ENCODE results near the gene CARD18.

DNA sequence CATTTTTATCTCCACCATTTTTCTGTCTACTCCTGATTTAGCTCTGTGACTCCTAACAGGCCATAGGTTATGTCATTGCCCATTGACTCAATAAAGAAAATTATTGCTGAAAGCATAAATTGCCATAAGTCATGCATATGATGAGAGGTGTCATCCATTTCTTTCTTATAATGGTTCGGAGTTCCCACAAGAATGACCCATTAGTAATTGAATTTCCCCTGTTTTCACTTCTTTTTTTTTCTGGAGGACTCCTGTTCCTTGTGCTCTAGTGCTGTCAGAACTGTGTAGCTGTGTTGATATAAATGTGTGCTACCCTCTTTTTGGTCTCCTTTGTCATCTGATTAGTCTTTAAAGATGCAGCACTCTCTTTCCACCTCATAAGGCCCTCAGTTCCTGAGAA, 22.9 kb upstream of the CARD18 start:
- no peak for TF ChIP-seq ZNF384 (IDR thresholded peaks at IDR 0.05)
- TF ChIP-seq SP1 (IDR thresholded peaks at IDR 0.05) = no peak
- TF ChIP-seq HDGF (IDR thresholded peaks at IDR 0.05; ENCODE audit: borderline replicate concordance) = no peak
- no peak for TF ChIP-seq SUZ12 (IDR thresholded peaks at IDR 0.05)
- no peak for TF ChIP-seq ARNT (IDR thresholded peaks at IDR 0.05)
- TF ChIP-seq BHLHE40 (IDR thresholded peaks at IDR 0.05; ENCODE audit: borderline replicate concordance) = no peak
- no peak for TF ChIP-seq NFRKB (IDR thresholded peaks at IDR 0.05)
- TF ChIP-seq, protein P1, sequence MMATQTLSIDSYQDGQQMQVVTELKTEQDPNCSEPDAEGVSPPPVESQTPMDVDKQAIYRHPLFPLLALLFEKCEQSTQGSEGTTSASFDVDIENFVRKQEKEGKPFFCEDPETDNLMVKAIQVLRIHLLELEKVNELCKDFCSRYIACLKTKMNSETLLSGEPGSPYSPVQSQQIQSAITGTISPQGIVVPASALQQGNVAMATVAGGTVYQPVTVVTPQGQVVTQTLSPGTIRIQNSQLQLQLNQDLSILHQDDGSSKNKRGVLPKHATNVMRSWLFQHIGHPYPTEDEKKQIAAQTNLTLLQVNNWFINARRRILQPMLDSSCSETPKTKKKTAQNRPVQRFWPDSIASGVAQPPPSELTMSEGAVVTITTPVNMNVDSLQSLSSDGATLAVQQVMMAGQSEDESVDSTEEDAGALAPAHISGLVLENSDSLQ (IDR thresholded peaks at IDR 0.05) = no peak
- no peak for TF ChIP-seq LEF1 (IDR thresholded peaks at IDR 0.05; ENCODE audit: borderline replicate concordance)

All from HEK293T (cell line).